HG02970 (cell line): ENCODE results near the gene ZNF554.
A peak's percentile ranks its signal among the peaks of the same experiment; 100 is the strongest.
"Not testable (repeated sequence)": the region's sequence is repeated elsewhere in the genome, so short reads cannot be mapped to it uniquely, and the experiment has no call there.

ENCODE experiments used
- ATAC-seq: cut with Tn5 transposase; IDR thresholded peaks from one replicate; pipeline ENCODE4 v1.9.1; 2021; ENCODE audit warnings: mild to moderate bottlenecking, moderate library complexity, moderate number of reproducible peaks; ENCODE audit not compliant: unreplicated experiment, low FRiP score

ZNF554 gene

GRCh38 chr19:2806736-2807378 is 12.8 kb upstream of the ZNF554 start:
- no peak for ATAC-seq

- no peak for ATAC-seq
Measured at GRCh38 chr19:2807379-2808128, 12.1 kb upstream of the ZNF554 start.

GRCh38 chr19:2808129-2808941 is 11.3 kb upstream of the ZNF554 start:
- ATAC-seq: no peak

GRCh38 chr19:2809387-2810140 is 10.1 kb upstream of the ZNF554 start:
- no peak for ATAC-seq

- no peak for ATAC-seq
Measured at GRCh38 chr19:2810141-2811091, 9.3 kb upstream of the ZNF554 start.

- no peak for ATAC-seq
Measured at GRCh38 chr19:2811221-2811722, 8.4 kb upstream of the ZNF554 start.

GRCh38 chr19:2811735-2812413 is 7.8 kb upstream of the ZNF554 start:
- no peak for ATAC-seq

- no peak for ATAC-seq
Measured at GRCh38 chr19:2812414-2813234, 7.0 kb upstream of the ZNF554 start.

GRCh38 chr19:2813235-2814160 is 6.2 kb upstream of the ZNF554 start:
- ATAC-seq: no peak

GRCh38 chr19:2814426-2814825 is 5.2 kb upstream of the ZNF554 start:
- no peak for ATAC-seq

- no peak for ATAC-seq
Measured at GRCh38 chr19:2815191-2815614, 4.5 kb upstream of the ZNF554 start.

- ATAC-seq: no peak
Measured at GRCh38 chr19:2815923-2816322, 3.7 kb upstream of the ZNF554 start.

- ATAC-seq: no peak
Measured at GRCh38 chr19:2816641-2817040, 3.0 kb upstream of the ZNF554 start.

GRCh38 chr19:2817237-2817829 is 2.3 kb upstream of the ZNF554 start:
- not testable (repeated sequence) for ATAC-seq

- peak; percentile 19 for ATAC-seq
Measured at GRCh38 chr19:2820112-2820702, 539 bp downstream of the ZNF554 start.

- ATAC-seq: no peak
Measured at GRCh38 chr19:2822846-2823245, 3.2 kb downstream of the ZNF554 start.
